ENCODE measurements around the gene TECPR2.

GRCh38 chr14:102371361-102371760, 8.6 kb downstream of the TECPR2 start:
- TF ChIP-seq CREB1 (CRISPR knock-in tag; IDR thresholded peaks at IDR 0.05) (no peak), CTCF (IDR thresholded peaks at IDR 0.05) (no peak), GABPB1 (CRISPR knock-in tag; IDR thresholded peaks at IDR 0.05) (no peak), ZNF138 (CRISPR knock-in tag; conservative IDR thresholded peaks at IDR 0.05) (no peak), ZNF416 (CRISPR knock-in tag; IDR thresholded peaks at IDR 0.05) (no peak), TCF7 (CRISPR knock-in tag; IDR thresholded peaks at IDR 0.05; ENCODE audit: low read depth) (no peak), ATF2 (CRISPR knock-in tag; IDR thresholded peaks at IDR 0.05; ENCODE audit: borderline replicate concordance, low read depth) (no peak), JUN (CRISPR knock-in tag; IDR thresholded peaks at IDR 0.05) (no peak)
- TF ChIP-seq, protein P1, sequence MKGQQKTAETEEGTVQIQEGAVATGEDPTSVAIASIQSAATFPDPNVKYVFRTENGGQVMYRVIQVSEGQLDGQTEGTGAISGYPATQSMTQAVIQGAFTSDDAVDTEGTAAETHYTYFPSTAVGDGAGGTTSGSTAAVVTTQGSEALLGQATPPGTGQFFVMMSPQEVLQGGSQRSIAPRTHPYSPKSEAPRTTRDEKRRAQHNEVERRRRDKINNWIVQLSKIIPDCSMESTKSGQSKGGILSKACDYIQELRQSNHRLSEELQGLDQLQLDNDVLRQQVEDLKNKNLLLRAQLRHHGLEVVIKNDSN (CRISPR knock-in tag; IDR thresholded peaks at IDR 0.05): no peak
